ENCODE results near the gene PADI6.

The PADI6 gene

DNA sequence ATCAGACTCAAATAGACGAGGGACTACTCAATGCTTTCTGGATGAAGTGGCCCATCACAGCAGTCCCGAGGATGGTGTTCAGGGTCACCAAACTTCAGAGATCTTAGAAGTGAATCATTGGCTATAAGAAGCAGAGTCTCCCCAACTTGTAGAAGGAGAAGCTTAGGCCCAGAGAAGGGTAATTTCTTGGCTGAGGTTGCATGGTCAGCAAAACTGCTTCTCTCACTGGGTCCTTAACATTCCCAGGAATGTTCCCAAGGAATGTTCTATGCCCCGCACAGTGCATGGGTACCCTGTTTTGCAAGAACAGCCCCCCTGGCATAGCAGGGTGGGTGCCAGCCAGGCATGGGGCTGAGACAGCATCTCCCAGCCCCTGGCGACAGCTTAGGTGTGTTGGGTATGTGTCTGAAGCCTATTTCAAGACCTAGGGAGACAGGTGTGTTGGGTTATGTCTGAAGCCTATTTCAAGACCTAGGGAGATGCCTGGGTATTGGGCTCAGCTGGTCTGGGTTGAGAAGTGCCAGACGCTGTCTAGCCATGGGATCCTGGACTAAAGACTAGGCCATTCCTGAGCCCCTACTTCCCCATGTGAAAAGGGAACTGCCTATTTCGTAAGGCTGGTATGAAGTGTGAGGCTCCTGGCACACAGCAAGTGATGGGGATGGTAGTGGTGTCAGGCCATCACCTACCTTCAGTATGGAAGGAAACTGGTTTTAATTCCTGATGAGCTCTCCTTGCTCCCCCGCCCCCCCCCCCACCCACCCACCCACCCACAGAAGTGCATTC lies 26.1 kb downstream of the PADI6 start:
- H3K9ac ChIP-seq (ENCODE audit: low read length): no peak overlapping the region
- DNase-seq: no peak

GRCh38 chr1:17400725-17401341 lies 28.8 kb downstream of the PADI6 start:
- H3K27ac ChIP-seq (ENCODE audit: low read depth, low read length): no peak overlapping the region
- H3K4ac ChIP-seq (ENCODE audit: low read depth, low read length): no peak overlapping the region
- no peaks in the 10 kb centered on the region for H3K4me1 ChIP-seq (ENCODE audit: control insufficient read depth in 1 of 2, insufficient read depth in 2 of 2, low read length in 2 of 2)
- no peak overlapping the region for H3K23ac ChIP-seq (ENCODE audit: low read length)
- H2BK12ac ChIP-seq (ENCODE audit: low read length): no peak overlapping the region
- peaks cover 1% of the 10 kb centered on the region for H3K9me3 ChIP-seq (ENCODE audit: insufficient read depth, low read depth, low read length)
- no peaks in the 10 kb centered on the region for H3K79me1 ChIP-seq (ENCODE audit: low read length)
- H3K79me2 ChIP-seq (ENCODE audit: control insufficient read depth, insufficient read depth, low read length, poor library complexity): no peaks in the 10 kb centered on the region
- H2AFZ ChIP-seq (ENCODE audit: insufficient read depth, low read length, poor library complexity): no peak overlapping the region
- H2AK5ac ChIP-seq (ENCODE audit: low read length): no peak overlapping the region
- H3K4me3 ChIP-seq (ENCODE audit: low read depth, low read length): no peak overlapping the region
- H3K18ac ChIP-seq (ENCODE audit: low read length): no peak overlapping the region
- H3K9ac ChIP-seq (ENCODE audit: low read length): no peak overlapping the region
- no peak overlapping the region for H2BK120ac ChIP-seq (ENCODE audit: insufficient read depth, low read length, poor library complexity)
- no CpG with 5 or more reads among the region's 11 CpGs for WGBS (ENCODE audit: extremely low coverage, insufficient coverage, insufficient read length)
- no peak for DNase-seq
- H4K12ac ChIP-seq (ENCODE audit: low read depth, low read length): no peak overlapping the region
- no peak overlapping the region for H2BK5ac ChIP-seq (ENCODE audit: low read depth, low read length, poor library complexity)
- no peak overlapping the region for H3K4me2 ChIP-seq (ENCODE audit: low read length)
- peaks cover 0 to 2% of the 10 kb centered on the region in 2 experiments for H3K36me3 ChIP-seq (ENCODE audit: control insufficient read depth in 1 of 2, insufficient read depth in 2 of 2, low read length in 2 of 2)
- H4K8ac ChIP-seq (ENCODE audit: low read depth, low read length): no peak overlapping the region
- no peaks in the 10 kb centered on the region for H3K27me3 ChIP-seq (ENCODE audit: insufficient read depth, low read length)
- H3K14ac ChIP-seq (ENCODE audit: low read length): no peak overlapping the region
- H4K91ac ChIP-seq (ENCODE audit: low read depth, low read length): no peak overlapping the region

More for the DNA sequence above, 26.1 kb downstream of the PADI6 start:
- Histone ChIP-seq H2BK5ac (ENCODE audit: low read depth, low read length, poor library complexity) (no peak overlapping the region), H3K4me1 (ENCODE audit: control insufficient read depth in 1 of 2, insufficient read depth in 2 of 2, low read length in 2 of 2) (no peaks in the 10 kb centered on the region), H2AFZ (ENCODE audit: insufficient read depth, low read length, poor library complexity) (no peak overlapping the region), H4K8ac (ENCODE audit: low read depth, low read length) (no peak overlapping the region), H2AK5ac (ENCODE audit: low read length) (no peak overlapping the region), H3K79me1 (ENCODE audit: low read length) (no peaks in the 10 kb centered on the region), H4K91ac (ENCODE audit: low read depth, low read length) (no peak overlapping the region), H2BK12ac (ENCODE audit: low read length) (no peak overlapping the region), H3K27me3 (ENCODE audit: insufficient read depth, low read length) (no peaks in the 10 kb centered on the region), H4K12ac (ENCODE audit: low read depth, low read length) (no peak overlapping the region), H3K9me3 (ENCODE audit: insufficient read depth, low read depth, low read length) (no peaks in the 10 kb centered on the region), H3K23ac (ENCODE audit: low read length) (no peak overlapping the region), H3K14ac (ENCODE audit: low read length) (no peak overlapping the region), H3K27ac (ENCODE audit: low read depth, low read length) (no peak overlapping the region), H3K18ac (ENCODE audit: low read length) (no peak overlapping the region), H3K36me3 (ENCODE audit: control insufficient read depth in 1 of 2, insufficient read depth in 2 of 2, low read length in 2 of 2) (no peaks in the 10 kb centered on the region), H3K4ac (ENCODE audit: low read depth, low read length) (no peak overlapping the region), H3K79me2 (ENCODE audit: control insufficient read depth, insufficient read depth, low read length, poor library complexity) (no peaks in the 10 kb centered on the region), H3K4me3 (ENCODE audit: low read depth, low read length) (no peak overlapping the region), H2BK120ac (ENCODE audit: insufficient read depth, low read length, poor library complexity) (no peak overlapping the region), H3K4me2 (ENCODE audit: low read length) (no peak overlapping the region)
- no CpG with 5 or more reads among the region's 7 CpGs for WGBS (ENCODE audit: extremely low coverage, insufficient coverage, insufficient read length)

DNA sequence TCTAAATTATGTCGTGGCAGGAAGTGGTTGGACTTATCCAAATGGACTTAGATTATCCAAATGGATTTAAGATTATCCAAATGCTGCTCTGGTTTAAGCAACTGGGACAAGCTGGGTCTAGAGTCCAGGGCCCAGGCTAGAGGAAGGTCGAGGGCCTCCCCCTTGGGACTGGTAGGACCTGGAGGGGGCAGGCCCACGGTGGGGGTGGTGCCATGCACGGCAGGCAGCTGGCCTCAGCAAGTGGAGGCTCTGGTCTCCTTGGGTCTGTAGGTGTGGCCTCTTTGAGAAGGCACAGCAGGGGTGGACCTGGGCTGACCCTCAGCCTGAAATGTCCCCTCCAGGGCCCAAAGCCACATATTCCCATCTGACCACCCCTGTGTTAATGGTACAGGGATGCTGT lies 29.8 kb downstream of the PADI6 start:
- no peak overlapping the region for H3K4me3 ChIP-seq (ENCODE audit: low read depth, low read length)
- peaks cover 1% of the 10 kb centered on the region for H3K9me3 ChIP-seq (ENCODE audit: insufficient read depth, low read depth, low read length)
- H3K4me2 ChIP-seq (ENCODE audit: low read length): no peak overlapping the region
- no peak overlapping the region for H4K12ac ChIP-seq (ENCODE audit: low read depth, low read length)
- no peaks in the 10 kb centered on the region for H3K4me1 ChIP-seq (ENCODE audit: control insufficient read depth in 1 of 2, insufficient read depth in 2 of 2, low read length in 2 of 2)
- no peak overlapping the region for H3K23ac ChIP-seq (ENCODE audit: low read length)
- H4K91ac ChIP-seq (ENCODE audit: low read depth, low read length): no peak overlapping the region
- no peaks in the 10 kb centered on the region for H3K27me3 ChIP-seq (ENCODE audit: insufficient read depth, low read length)
- no peak overlapping the region for H3K9ac ChIP-seq (ENCODE audit: low read length)
- H3K79me1 ChIP-seq (ENCODE audit: low read length): no peaks in the 10 kb centered on the region
- H3K4ac ChIP-seq (ENCODE audit: low read depth, low read length): no peak overlapping the region
- no peak overlapping the region for H2BK120ac ChIP-seq (ENCODE audit: insufficient read depth, low read length, poor library complexity)
- no peak overlapping the region for H4K8ac ChIP-seq (ENCODE audit: low read depth, low read length)
- no CpG with 5 or more reads among the region's 4 CpGs for WGBS (ENCODE audit: extremely low coverage, insufficient coverage, insufficient read length)
- no peak overlapping the region for H3K27ac ChIP-seq (ENCODE audit: low read depth, low read length)
- DNase-seq: no peak
- H2BK12ac ChIP-seq (ENCODE audit: low read length): no peak overlapping the region
- no peak overlapping the region for H2BK5ac ChIP-seq (ENCODE audit: low read depth, low read length, poor library complexity)
- no peaks in the 10 kb centered on the region for H3K79me2 ChIP-seq (ENCODE audit: control insufficient read depth, insufficient read depth, low read length, poor library complexity)
- peaks cover 3 to 4% of the 10 kb centered on the region in 2 experiments for H3K36me3 ChIP-seq (ENCODE audit: control insufficient read depth in 1 of 2, insufficient read depth in 2 of 2, low read length in 2 of 2)
- H3K14ac ChIP-seq (ENCODE audit: low read length): no peak overlapping the region
- no peak overlapping the region for H2AK5ac ChIP-seq (ENCODE audit: low read length)
- H3K18ac ChIP-seq (ENCODE audit: low read length): no peak overlapping the region
- no peak overlapping the region for H2AFZ ChIP-seq (ENCODE audit: insufficient read depth, low read length, poor library complexity)

DNA sequence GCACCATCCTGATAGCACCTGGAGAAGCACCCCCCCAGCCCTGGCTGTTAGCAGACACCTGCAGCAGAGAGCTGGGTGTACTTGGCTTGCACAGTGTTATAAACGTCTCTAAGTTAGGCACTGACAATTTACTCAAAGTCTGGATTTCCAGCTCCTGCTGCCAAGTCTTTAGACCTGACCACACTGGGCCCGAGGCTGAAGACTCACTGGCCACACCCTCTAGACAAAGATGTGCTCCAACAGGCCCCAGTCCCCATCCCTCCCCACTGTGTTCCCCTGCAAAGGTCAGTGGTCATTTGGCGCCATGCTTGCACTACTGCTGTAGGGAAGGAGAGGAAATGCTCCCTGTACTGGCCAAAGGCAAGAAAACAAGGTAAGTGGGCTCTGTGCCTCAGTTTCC lies 31.1 kb downstream of the PADI6 start:
- Histone ChIP-seq H2BK12ac (ENCODE audit: low read length) (no peak overlapping the region), H2BK120ac (ENCODE audit: insufficient read depth, low read length, poor library complexity) (no peak overlapping the region), H3K4me1 (ENCODE audit: control insufficient read depth in 1 of 2, insufficient read depth in 2 of 2, low read length in 2 of 2) (no peaks in the 10 kb centered on the region), H4K8ac (ENCODE audit: low read depth, low read length) (no peak overlapping the region), H3K4me3 (ENCODE audit: low read depth, low read length) (no peak overlapping the region), H2AK5ac (ENCODE audit: low read length) (no peak overlapping the region), H3K4me2 (ENCODE audit: low read length) (no peak overlapping the region), H4K91ac (ENCODE audit: low read depth, low read length) (no peak overlapping the region), H3K79me2 (ENCODE audit: control insufficient read depth, insufficient read depth, low read length, poor library complexity) (no peaks in the 10 kb centered on the region), H3K4ac (ENCODE audit: low read depth, low read length) (no peak overlapping the region), H3K9ac (ENCODE audit: low read length) (no peak overlapping the region), H3K23ac (ENCODE audit: low read length) (no peak overlapping the region), H3K9me3 (ENCODE audit: insufficient read depth, low read depth, low read length) (peaks cover 1% of the 10 kb centered on the region), H2AFZ (ENCODE audit: insufficient read depth, low read length, poor library complexity) (no peak overlapping the region), H3K27me3 (ENCODE audit: insufficient read depth, low read length) (no peaks in the 10 kb centered on the region), H3K14ac (ENCODE audit: low read length) (no peak overlapping the region), H3K18ac (ENCODE audit: low read length) (no peak overlapping the region), H3K27ac (ENCODE audit: low read depth, low read length) (no peak overlapping the region), H3K36me3 (ENCODE audit: control insufficient read depth in 1 of 2, insufficient read depth in 2 of 2, low read length in 2 of 2) (peaks cover 10 to 14% of the 10 kb centered on the region in 2 experiments), H3K79me1 (ENCODE audit: low read length) (no peaks in the 10 kb centered on the region), H2BK5ac (ENCODE audit: low read depth, low read length, poor library complexity) (no peak overlapping the region), H4K12ac (ENCODE audit: low read depth, low read length) (no peak overlapping the region)
- no CpG with 5 or more reads among the region's 3 CpGs for WGBS (ENCODE audit: extremely low coverage, insufficient coverage, insufficient read length)
- DNase-seq: no peak

All from trophoblast cell (in vitro differentiated cells and primary cell).